ENCODE data around the gene ASCC1. TPM values are rescaled to one million over a fixed set of nuclear protein-coding genes. Genes with fewer than 3 reads are reported as not detected.

ASCC1 gene
- total and polyA plus RNA-seq, 2 experiments from 2014 or later = 13.7 to 37.2 TPM

- ATAC-seq (no peak), DNase-seq (ENCODE audit: low spot score) (no peak)
- H3K4me1 Mint-ChIP-seq = peaks cover 8% of the 10 kb centered on the region; the same call in 2 of the 3 replicates
- Histone ChIP-seq H4K20me1 (replicated peaks; ENCODE audit: insufficient read depth) (no peaks in the 10 kb centered on the region; the same call in 1 of the 2 replicates), H3K79me2 (replicated peaks; ENCODE audit: insufficient read depth) (peaks cover 64% of the 10 kb centered on the region), H3K4me1 (ENCODE audit: insufficient read depth) (peaks cover 14% of the 10 kb centered on the region), H3K9me2 (ENCODE audit: insufficient read depth) (no peaks in the 10 kb centered on the region), H3K27ac (ENCODE audit: low read depth) (peak overlapping the region; percentile 39), H3K4me2 (no peak overlapping the region), H3F3A (replicated peaks; ENCODE audit: low read depth) (peaks cover 9% of the 10 kb centered on the region), H3K36me3 (ENCODE audit: insufficient read depth) (no peaks in the 10 kb centered on the region), H3K27me3 (ENCODE audit: insufficient read depth) (no peaks in the 10 kb centered on the region), H2AFZ (no peak overlapping the region), H3K4me3 (no peak overlapping the region)
- peaks cover 11% of the 10 kb centered on the region; the same call in 2 of the 3 replicates for H3K36me3 Mint-ChIP-seq (ENCODE audit: low read depth)
- H3K27me3 Mint-ChIP-seq (ENCODE audit: insufficient read depth, low read depth, poor library complexity) = peaks cover 13% of the 10 kb centered on the region
- TF ChIP-seq JUNB (IDR thresholded peaks at IDR 0.05; ENCODE audit: unreplicated experiment) (no peak), EZH2phosphoT487 (IDR thresholded peaks at IDR 0.05; ENCODE audit: unreplicated experiment) (no peak), STAT1 (IDR thresholded peaks at IDR 0.05; ENCODE audit: unreplicated experiment) (no peak), EZH2 (IDR thresholded peaks at IDR 0.05; ENCODE audit: low read depth, unreplicated experiment) (no peak), POLR2AphosphoS5 (IDR thresholded peaks at IDR 0.05; ENCODE audit: low read depth) (no peak), REST (IDR thresholded peaks at IDR 0.05; ENCODE audit: unreplicated experiment) (no peak), ZNF462 (CRISPR knock-in tag; IDR thresholded peaks at IDR 0.05) (no peak), NANOG (IDR thresholded peaks at IDR 0.05; ENCODE audit: borderline replicate concordance) (no peak), ZNF331 (CRISPR knock-in tag; IDR thresholded peaks at IDR 0.05; ENCODE audit: low read depth) (no peak), CREB1 (CRISPR knock-in tag; IDR thresholded peaks at IDR 0.05; ENCODE audit: low read depth) (no peak), ETS1 (IDR thresholded peaks at IDR 0.05) (no peak), ZNF114 (CRISPR knock-in tag; IDR thresholded peaks at IDR 0.05) (no peak)
- TF ChIP-seq, protein P1, sequence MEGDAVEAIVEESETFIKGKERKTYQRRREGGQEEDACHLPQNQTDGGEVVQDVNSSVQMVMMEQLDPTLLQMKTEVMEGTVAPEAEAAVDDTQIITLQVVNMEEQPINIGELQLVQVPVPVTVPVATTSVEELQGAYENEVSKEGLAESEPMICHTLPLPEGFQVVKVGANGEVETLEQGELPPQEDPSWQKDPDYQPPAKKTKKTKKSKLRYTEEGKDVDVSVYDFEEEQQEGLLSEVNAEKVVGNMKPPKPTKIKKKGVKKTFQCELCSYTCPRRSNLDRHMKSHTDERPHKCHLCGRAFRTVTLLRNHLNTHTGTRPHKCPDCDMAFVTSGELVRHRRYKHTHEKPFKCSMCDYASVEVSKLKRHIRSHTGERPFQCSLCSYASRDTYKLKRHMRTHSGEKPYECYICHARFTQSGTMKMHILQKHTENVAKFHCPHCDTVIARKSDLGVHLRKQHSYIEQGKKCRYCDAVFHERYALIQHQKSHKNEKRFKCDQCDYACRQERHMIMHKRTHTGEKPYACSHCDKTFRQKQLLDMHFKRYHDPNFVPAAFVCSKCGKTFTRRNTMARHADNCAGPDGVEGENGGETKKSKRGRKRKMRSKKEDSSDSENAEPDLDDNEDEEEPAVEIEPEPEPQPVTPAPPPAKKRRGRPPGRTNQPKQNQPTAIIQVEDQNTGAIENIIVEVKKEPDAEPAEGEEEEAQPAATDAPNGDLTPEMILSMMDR (conservative IDR thresholded peaks at IDR 0.05; ENCODE audit: low read depth in 2 of 2) = no peak
- H3K9me3 Mint-ChIP-seq = no peaks in the 10 kb centered on the region
- no peak overlapping the region for H3K27ac Mint-ChIP-seq
- H3K4me3 Mint-ChIP-seq = no peak overlapping the region
Observed at GRCh38 chr10:72218726-72219125, 2.6 kb upstream of the ASCC1 start.

All from GM23338 (cell line).